Right lobe of liver (tissue), 6 donors: ENCODE measurements around the gene IGIP. TPM values are rescaled to one million over a fixed set of nuclear protein-coding genes. Genes with fewer than 3 reads are reported as not detected.
A peak's percentile ranks its signal among the peaks of the same experiment; 100 is the strongest.

Source experiments
- ATAC-seq, 4 donors: fragments of 200-7000 bp; cut with Tn5 transposase; one replicate each; pipeline ENCODE4 v1.9.1; 2020; ENCODE audit warnings: mild to moderate bottlenecking in 4 of 4, moderate library complexity in 4 of 4
- DNase-seq, 3 donors: peaks; one replicate each; pipeline ENCODE4 v3.0.0-alpha.2; 2020
- H3K27ac ChIP-seq, 3 donors: fragments of 200-600 bp; one replicate each; pipeline ENCODE4 v1.8.0; 2022
- H3K27me3 ChIP-seq, 2 donors: fragments of 200-600 bp; one replicate each; pipeline ENCODE4 v1.8.0; 2022
- H3K36me3 ChIP-seq, 4 donors: fragments of 200-600 bp; sonication (generic) in 1 of 4; one replicate each; pipeline versions ENCODE4 v1.5.1 to v1.8.0; 2017 to 2022; ENCODE audit warnings: control low read depth in 1 of 4
- H3K4me1 ChIP-seq, 4 donors: fragments of 200-600 bp; sonication (generic) in 1 of 4; one replicate each; pipeline versions ENCODE4 v1.5.1 to v1.8.0; 2017 to 2022; ENCODE audit warnings: control low read depth in 1 of 4
- H3K4me3 ChIP-seq, 3 donors: fragments of 200-600 bp; one replicate each; pipeline ENCODE4 v1.8.0; 2022
- H3K9me3 ChIP-seq, 4 donors: fragments of 200-600 bp; sonication (generic) in 1 of 4; one replicate each; pipeline versions ENCODE4 v1.5.1 to v1.8.0; 2017 to 2022; ENCODE audit warnings: control low read depth in 1 of 4
- CTCF ChIP-seq, 4 donors: fragments of 200-600 bp in 3 of 4; fragments of 450-650 bp in 1 of 4; IDR thresholded peaks; one replicate each; pipeline versions ENCODE4 v1.5.1 to v1.8.0; 2016 to 2022; ENCODE audit warnings: antibody characterized with exemption in 4 of 4, mild to moderate bottlenecking in 2 of 4
- POLR2A ChIP-seq: fragments of 450-650 bp; IDR thresholded peaks from one replicate; pipeline ENCODE4 v1.6.1; 2017; ENCODE audit warnings: antibody characterized with exemption, mild to moderate bottlenecking
- WGBS: methylation state at CpG from one replicate; pipeline ENCODE4 v1.1.6; 2018; ENCODE audit warnings: low coverage, low lambda C conversion rate; ENCODE audit not compliant: insufficient coverage; ENCODE audit errors: missing lambda C conversion rate; 5-methylcytosine and 5-hydroxymethylcytosine counted together
- intact Hi-C, 2 donors: fragments of 100-400 bp; cut with DNase I; formaldehyde crosslinking; loops; one replicate each; pipeline versions ENCODE4 v1.11.2 to v1.14.1; 2022
- total RNA-seq, 6 experiments: library from RNA; depleted of rRNA in 2 of 6; stranded (reverse); fragments of >200 nt in 2 of 6; fragmentation: NEBNext Ultra II Directional in 3 of 6; extraction: Animal tissue kit (Norgen Biotek cat#: 25700) in 3 of 6; gene quantifications; one replicate each; pipeline versions ENCODE4 v1.1.0 to v1.2.4, GENCODE V29; 2016 to 2023
- donor health status: DM: no; HTN: yes; CAD: no.
- donor health status: DM: no; HTN: no; CAD: no.
- donor health status: DM: no; HTN: no; CAD: no.
- donor health status: DM: no; HTN: yes; CAD: no.
- donor health status: DM: no; HTN: yes; CAD: no.

IGIP gene
- total RNA-seq, 6 experiments from 2014 or later, result 4.4 to 7.1 (median 6.5) TPM

- H3K36me3 ChIP-seq, result no peaks in the 10 kb centered on the region
- WGBS, result 89% methylated on average over 1 of the region's 1 CpG
- ATAC-seq (no peak), DNase-seq (no peak)
- intact Hi-C loops, result no loop called here
- no peak overlapping the region for H3K4me3 ChIP-seq
- TF ChIP-seq POLR2A, result no peak
- TF ChIP-seq CTCF (IDR thresholded peaks at IDR 0.05), result no peak
- no peaks in the 10 kb centered on the region for H3K27me3 ChIP-seq
- H3K4me1 ChIP-seq, result peaks cover 0 to 3% (median under 1%) of the 10 kb centered on the region in 4 donors
- H3K27ac ChIP-seq, result no peak overlapping the region
- no peaks in the 10 kb centered on the region for H3K9me3 ChIP-seq
Observed at GRCh38 chr5:140101179-140101578, 24.6 kb upstream of the IGIP start.

- TF ChIP-seq CTCF (IDR thresholded peaks at IDR 0.05), result no peak
- no peak for TF ChIP-seq POLR2A
- no peaks in the 10 kb centered on the region for H3K9me3 ChIP-seq
- 88% methylated on average over 1 of the region's 1 CpG for WGBS
- H3K27ac ChIP-seq, result no peak overlapping the region
- no peak for ATAC-seq
- no peaks in the 10 kb centered on the region for H3K36me3 ChIP-seq
- H3K4me3 ChIP-seq, result no peak overlapping the region
- peaks cover 0 to 12% (median 6%) of the 10 kb centered on the region in 4 donors for H3K4me1 ChIP-seq
- no peaks in the 10 kb centered on the region for H3K27me3 ChIP-seq
- no peak for DNase-seq
- intact Hi-C loops, result no loop called here
Observed at GRCh38 chr5:140103154-140103553, 22.6 kb upstream of the IGIP start.

GRCh38 chr5:140104100-140104499 is 21.6 kb upstream of the IGIP start:
- no peak overlapping the region for H3K27ac ChIP-seq
- ATAC-seq, result no peak
- 50% methylated on average over 1 of the region's 1 CpG for WGBS
- H3K27me3 ChIP-seq, result no peaks in the 10 kb centered on the region
- no peak overlapping the region for H3K4me3 ChIP-seq
- H3K4me1 ChIP-seq, result peaks cover 0 to 17% (median 6%) of the 10 kb centered on the region in 4 donors
- DNase-seq, result no peak
- no peaks in the 10 kb centered on the region for H3K9me3 ChIP-seq
- intact Hi-C loops, result no loop called here
- TF ChIP-seq CTCF (IDR thresholded peaks at IDR 0.05) (no peak), POLR2A (no peak)
- H3K36me3 ChIP-seq, result no peaks in the 10 kb centered on the region

DNA sequence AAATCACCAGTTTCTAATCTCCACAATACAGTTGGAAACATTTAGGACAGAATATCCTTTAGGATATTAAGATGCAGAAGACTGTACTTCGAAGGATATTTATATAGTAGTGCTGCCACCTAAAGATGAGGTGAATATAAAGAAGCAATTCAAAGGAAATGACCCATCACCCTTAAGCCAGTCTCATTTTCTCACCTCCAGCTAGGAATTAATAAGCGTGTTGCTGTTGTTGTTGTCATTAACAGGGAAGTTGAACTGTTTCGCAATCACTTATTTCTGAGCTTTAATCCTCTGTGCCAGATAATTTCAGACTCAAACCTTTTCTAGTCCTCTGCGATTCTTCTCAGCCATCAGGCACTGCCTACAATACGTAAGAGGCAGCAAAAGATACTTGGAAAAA is 19.6 kb upstream of the IGIP start:
- intact Hi-C loops, result no loop called here

More for the DNA sequence above, 19.6 kb upstream of the IGIP start:
- Histone ChIP-seq H3K4me1 (peaks cover 0 to 17% (median 6%) of the 10 kb centered on the region in 4 donors), H3K27ac (peak overlapping the region; percentile 94 to 98 (median 96)), H3K36me3 (no peaks in the 10 kb centered on the region), H3K4me3 (no peak overlapping the region), H3K27me3 (no peaks in the 10 kb centered on the region), H3K9me3 (no peaks in the 10 kb centered on the region)
- DNase-seq, result no peak
- TF ChIP-seq CTCF (IDR thresholded peaks at IDR 0.05), result no peak
- TF ChIP-seq POLR2A, result no peak
- 31% methylated on average over 5 of the region's 5 CpGs for WGBS
- no peak for ATAC-seq
